ENCODE data around the gene CADM1.

- TF ChIP-seq CTCF (IDR thresholded peaks at IDR 0.05 in 2 of 3, conservative IDR thresholded peaks at IDR 0.05 in 1 of 3; ENCODE audit: borderline replicate concordance in 1 of 3, insufficient read depth in 1 of 3, low read depth in 2 of 3, low read length in 2 of 3) (no peak), CEBPB (IDR thresholded peaks at IDR 0.05; ENCODE audit: low read depth) (no peak), JUND (IDR thresholded peaks at IDR 0.05) (no peak), EZH2 (IDR thresholded peaks at IDR 0.05) (no peak), POLR2A (IDR thresholded peaks at IDR 0.05; ENCODE audit: borderline replicate concordance, extremely low read depth, insufficient read depth, insufficient read length) (no peak), TCF7L2 (IDR thresholded peaks at IDR 0.05; ENCODE audit: borderline replicate concordance, extremely low read depth, insufficient read depth, insufficient read length) (no peak), ATF3 (IDR thresholded peaks at IDR 0.05) (no peak)
Observed at GRCh38 chr11:115244296-115244695, 259.9 kb downstream of the CADM1 start.

Data from HCT116 (cell line).